ENCODE results near the gene C6.

- TF ChIP-seq, protein P1, sequence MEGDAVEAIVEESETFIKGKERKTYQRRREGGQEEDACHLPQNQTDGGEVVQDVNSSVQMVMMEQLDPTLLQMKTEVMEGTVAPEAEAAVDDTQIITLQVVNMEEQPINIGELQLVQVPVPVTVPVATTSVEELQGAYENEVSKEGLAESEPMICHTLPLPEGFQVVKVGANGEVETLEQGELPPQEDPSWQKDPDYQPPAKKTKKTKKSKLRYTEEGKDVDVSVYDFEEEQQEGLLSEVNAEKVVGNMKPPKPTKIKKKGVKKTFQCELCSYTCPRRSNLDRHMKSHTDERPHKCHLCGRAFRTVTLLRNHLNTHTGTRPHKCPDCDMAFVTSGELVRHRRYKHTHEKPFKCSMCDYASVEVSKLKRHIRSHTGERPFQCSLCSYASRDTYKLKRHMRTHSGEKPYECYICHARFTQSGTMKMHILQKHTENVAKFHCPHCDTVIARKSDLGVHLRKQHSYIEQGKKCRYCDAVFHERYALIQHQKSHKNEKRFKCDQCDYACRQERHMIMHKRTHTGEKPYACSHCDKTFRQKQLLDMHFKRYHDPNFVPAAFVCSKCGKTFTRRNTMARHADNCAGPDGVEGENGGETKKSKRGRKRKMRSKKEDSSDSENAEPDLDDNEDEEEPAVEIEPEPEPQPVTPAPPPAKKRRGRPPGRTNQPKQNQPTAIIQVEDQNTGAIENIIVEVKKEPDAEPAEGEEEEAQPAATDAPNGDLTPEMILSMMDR (IDR thresholded peaks at IDR 0.05; ENCODE audit: low read depth, low read length, missing input control) = no peak
- TF ChIP-seq YY1 (IDR thresholded peaks at IDR 0.05) (no peak), REST (IDR thresholded peaks at IDR 0.05) (no peak), FOXA1 (IDR thresholded peaks at IDR 0.05) (no peak), ATF3 (IDR thresholded peaks at IDR 0.05) (no peak), GABPA (IDR thresholded peaks at IDR 0.05 in 1 of 2, conservative IDR thresholded peaks at IDR 0.05 in 1 of 2) (no peak), RAD21 (IDR thresholded peaks at IDR 0.05) (no peak)
- TF ChIP-seq, protein P2, sequence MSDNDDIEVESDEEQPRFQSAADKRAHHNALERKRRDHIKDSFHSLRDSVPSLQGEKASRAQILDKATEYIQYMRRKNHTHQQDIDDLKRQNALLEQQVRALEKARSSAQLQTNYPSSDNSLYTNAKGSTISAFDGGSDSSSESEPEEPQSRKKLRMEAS (IDR thresholded peaks at IDR 0.05) = no peak
These were observed 19.0 kb downstream of the C6 start for GRCh38 chr5:41194339-41194738.
